WTC11 (cell line): ENCODE measurements around the gene B9D2. TPM values are rescaled to one million over a fixed set of nuclear protein-coding genes. Genes with fewer than 3 reads are reported as not detected.

Experiments
- ATAC-seq: fragments of 200-7000 bp; cut with Tn5 transposase; 2 replicates; pipeline ENCODE4 v1.10.0; 2021; ENCODE audit warnings: mild to moderate bottlenecking, moderate library complexity
- CTCF ChIA-PET: fragments of 300-600 bp; sonication (Branson Sonifier 250); formaldehyde crosslinking; loops from one replicate; lab custom pipeline; 2021; ENCODE audit warnings: antibody characterized with exemption; lab: Charles Lee
- POLR2A ChIA-PET: fragments of 350-600 bp; sonication (Branson Sonifier 250); formaldehyde crosslinking; loops from one replicate; lab custom pipeline; 2021; ENCODE audit warnings: antibody characterized with exemption; lab: Charles Lee
- DNase-seq: peaks from one replicate; pipeline ENCODE4 v3.0.0; 2021; ENCODE audit warnings: low spot score
- H3K27ac Mint-ChIP-seq: 2 replicates; pipeline ENCODE4 v1.8.0; 2021; ENCODE audit warnings: mixed read lengths
- H3K27me3 Mint-ChIP-seq: 2 replicates; pipeline ENCODE4 v1.8.0; 2021; ENCODE audit warnings: low read depth, mild to moderate bottlenecking, moderate library complexity, mixed read lengths
- H3K36me3 Mint-ChIP-seq: 2 replicates; pipeline ENCODE4 v1.8.0; 2021; ENCODE audit warnings: mixed read lengths
- H3K4me1 Mint-ChIP-seq: 2 replicates; pipeline ENCODE4 v1.8.0; 2022; ENCODE audit warnings: mixed read lengths
- H3K4me3 Mint-ChIP-seq: 2 replicates; pipeline ENCODE4 v1.8.0; 2021; ENCODE audit warnings: mild to moderate bottlenecking, moderate library complexity, mixed read lengths
- H3K9me3 Mint-ChIP-seq: 2 replicates; pipeline ENCODE4 v1.8.0; 2021; ENCODE audit warnings: mixed read lengths
- GABPB1 ChIP-seq: sonication (generic); formaldehyde crosslinking; IDR thresholded peaks from 2 replicates; pipeline ENCODE4 v1.8.1; 2023; ENCODE audit warnings: mild to moderate bottlenecking, missing genetic modification reagents
- KAT7 ChIP-seq: sonication (generic); formaldehyde crosslinking; IDR thresholded peaks from 2 replicates; pipeline ENCODE4 v1.8.1; 2023; ENCODE audit warnings: missing genetic modification reagents, mild to moderate bottlenecking, borderline replicate concordance
- PRRX2 ChIP-seq: fragments of 250-450 bp; sonication (Bioruptor Pico); IDR thresholded peaks from 2 replicates; pipeline ENCODE4 v1.8.0; 2021; ENCODE audit warnings: mild to moderate bottlenecking
- RELA ChIP-seq: sonication (generic); formaldehyde crosslinking; IDR thresholded peaks from 2 replicates; pipeline ENCODE4 v1.8.1; 2022; ENCODE audit warnings: missing genetic modification reagents, mild to moderate bottlenecking, borderline replicate concordance
- ZBTB21 ChIP-seq: sonication (generic); formaldehyde crosslinking; IDR thresholded peaks from 2 replicates; pipeline ENCODE4 v1.8.1; 2023; ENCODE audit warnings: mild to moderate bottlenecking, missing genetic modification reagents, borderline replicate concordance
- total RNA-seq: library from RNA; stranded (reverse); gene quantifications from 3 replicates; pipeline ENCODE4 v1.2.3, GENCODE V29; 2021
- TF ChIP-seq, protein P1 (sequence below): fragments of 250-450 bp; sonication (Bioruptor Pico); IDR thresholded peaks from 2 replicates; pipeline ENCODE4 v1.8.0; 2021; ENCODE audit warnings: mild to moderate bottlenecking
- TF ChIP-seq, protein P2 (sequence below): sonication (generic); formaldehyde crosslinking; IDR thresholded peaks from 2 replicates; pipeline ENCODE4 v1.8.1; 2023; ENCODE audit warnings: mild to moderate bottlenecking, moderate library complexity, missing genetic modification reagents
- TF ChIP-seq, protein P3 (sequence below): sonication (generic); formaldehyde crosslinking; IDR thresholded peaks from 2 replicates; pipeline ENCODE4 v1.8.0; 2023; ENCODE audit warnings: missing genetic modification reagents
- TF ChIP-seq, protein P4 (sequence below): fragments of 250-450 bp; sonication (Bioruptor Pico); IDR thresholded peaks from 2 replicates; pipeline ENCODE4 v1.9.0; 2021; ENCODE audit warnings: moderate library complexity, mild to moderate bottlenecking, inconsistent platforms, borderline replicate concordance
- TF ChIP-seq, protein P5 (sequence below): sonication (generic); formaldehyde crosslinking; IDR thresholded peaks from 2 replicates; pipeline ENCODE4 v1.8.1; 2023; ENCODE audit warnings: mild to moderate bottlenecking, missing genetic modification reagents
- TF ChIP-seq, protein P6 (sequence below): sonication (generic); formaldehyde crosslinking; IDR thresholded peaks from 2 replicates; pipeline ENCODE4 v1.8.1; 2023; ENCODE audit warnings: mild to moderate bottlenecking, missing genetic modification reagents, borderline replicate concordance
- TF ChIP-seq, protein P7 (sequence below): sonication (generic); formaldehyde crosslinking; conservative IDR thresholded peaks from 2 replicates; pipeline ENCODE4 v1.8.1; 2022; ENCODE audit warnings: mild to moderate bottlenecking, missing genetic modification reagents
- TF ChIP-seq, protein P8 (sequence below): sonication (generic); formaldehyde crosslinking; conservative IDR thresholded peaks from 2 replicates; pipeline ENCODE4 v1.8.1; 2023; ENCODE audit warnings: mild to moderate bottlenecking, low read depth, missing genetic modification reagents, moderate library complexity

The B9D2 gene
- total RNA-seq, 1 experiment from 2014 or later: 4.7 TPM

DNA sequence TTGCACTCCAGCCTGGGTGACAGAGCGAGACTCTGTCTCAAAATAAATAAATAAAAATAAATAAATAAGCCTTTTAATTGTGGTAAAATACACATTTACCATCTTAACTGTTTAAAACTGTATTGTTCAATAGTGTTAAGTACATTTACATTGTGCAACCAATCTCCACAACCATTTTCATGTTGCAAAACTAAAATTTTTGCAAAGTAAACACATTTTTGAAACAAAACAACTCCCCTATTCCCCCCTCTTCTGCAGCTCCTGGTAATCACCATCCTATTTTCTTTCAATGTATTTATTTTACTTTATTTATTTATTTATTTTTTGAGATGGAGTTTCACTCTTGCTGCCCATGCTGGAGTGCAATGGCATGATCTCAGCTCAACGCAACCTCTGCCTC is 5.8 kb upstream of the B9D2 start:
- no peak overlapping the region for H3K4me3 Mint-ChIP-seq

More for the DNA sequence above, 5.8 kb upstream of the B9D2 start:
- no peak for TF ChIP-seq RELA (CRISPR knock-in tag)
- TF ChIP-seq, protein P1, sequence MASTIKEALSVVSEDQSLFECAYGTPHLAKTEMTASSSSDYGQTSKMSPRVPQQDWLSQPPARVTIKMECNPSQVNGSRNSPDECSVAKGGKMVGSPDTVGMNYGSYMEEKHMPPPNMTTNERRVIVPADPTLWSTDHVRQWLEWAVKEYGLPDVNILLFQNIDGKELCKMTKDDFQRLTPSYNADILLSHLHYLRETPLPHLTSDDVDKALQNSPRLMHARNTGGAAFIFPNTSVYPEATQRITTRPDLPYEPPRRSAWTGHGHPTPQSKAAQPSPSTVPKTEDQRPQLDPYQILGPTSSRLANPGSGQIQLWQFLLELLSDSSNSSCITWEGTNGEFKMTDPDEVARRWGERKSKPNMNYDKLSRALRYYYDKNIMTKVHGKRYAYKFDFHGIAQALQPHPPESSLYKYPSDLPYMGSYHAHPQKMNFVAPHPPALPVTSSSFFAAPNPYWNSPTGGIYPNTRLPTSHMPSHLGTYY: no peak
- TF ChIP-seq, protein P2, sequence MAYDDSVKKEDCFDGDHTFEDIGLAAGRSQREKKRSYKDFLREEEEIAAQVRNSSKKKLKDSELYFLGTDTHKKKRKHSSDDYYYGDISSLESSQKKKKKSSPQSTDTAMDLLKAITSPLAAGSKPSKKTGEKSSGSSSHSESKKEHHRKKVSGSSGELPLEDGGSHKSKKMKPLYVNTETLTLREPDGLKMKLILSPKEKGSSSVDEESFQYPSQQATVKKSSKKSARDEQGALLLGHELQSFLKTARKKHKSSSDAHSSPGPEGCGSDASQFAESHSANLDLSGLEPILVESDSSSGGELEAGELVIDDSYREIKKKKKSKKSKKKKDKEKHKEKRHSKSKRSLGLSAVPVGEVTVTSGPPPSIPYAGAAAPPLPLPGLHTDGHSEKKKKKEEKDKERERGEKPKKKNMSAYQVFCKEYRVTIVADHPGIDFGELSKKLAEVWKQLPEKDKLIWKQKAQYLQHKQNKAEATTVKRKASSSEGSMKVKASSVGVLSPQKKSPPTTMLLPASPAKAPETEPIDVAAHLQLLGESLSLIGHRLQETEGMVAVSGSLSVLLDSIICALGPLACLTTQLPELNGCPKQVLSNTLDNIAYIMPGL: no peak
- TF ChIP-seq ZBTB21: no peak
- TF ChIP-seq, protein P3, sequence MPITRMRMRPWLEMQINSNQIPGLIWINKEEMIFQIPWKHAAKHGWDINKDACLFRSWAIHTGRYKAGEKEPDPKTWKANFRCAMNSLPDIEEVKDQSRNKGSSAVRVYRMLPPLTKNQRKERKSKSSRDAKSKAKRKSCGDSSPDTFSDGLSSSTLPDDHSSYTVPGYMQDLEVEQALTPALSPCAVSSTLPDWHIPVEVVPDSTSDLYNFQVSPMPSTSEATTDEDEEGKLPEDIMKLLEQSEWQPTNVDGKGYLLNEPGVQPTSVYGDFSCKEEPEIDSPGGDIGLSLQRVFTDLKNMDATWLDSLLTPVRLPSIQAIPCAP (CRISPR knock-in tag): no peak
- no peak for TF ChIP-seq PRRX2
- TF ChIP-seq, protein P4, sequence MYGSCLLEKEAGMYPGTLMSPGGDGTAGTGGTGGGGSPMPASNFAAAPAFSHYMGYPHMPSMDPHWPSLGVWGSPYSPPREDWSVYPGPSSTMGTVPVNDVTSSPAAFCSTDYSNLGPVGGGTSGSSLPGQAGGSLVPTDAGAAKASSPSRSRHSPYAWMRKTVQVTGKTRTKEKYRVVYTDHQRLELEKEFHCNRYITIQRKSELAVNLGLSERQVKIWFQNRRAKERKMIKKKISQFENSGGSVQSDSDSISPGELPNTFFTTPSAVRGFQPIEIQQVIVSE (CRISPR knock-in tag): no peak
- TF ChIP-seq, protein P5, sequence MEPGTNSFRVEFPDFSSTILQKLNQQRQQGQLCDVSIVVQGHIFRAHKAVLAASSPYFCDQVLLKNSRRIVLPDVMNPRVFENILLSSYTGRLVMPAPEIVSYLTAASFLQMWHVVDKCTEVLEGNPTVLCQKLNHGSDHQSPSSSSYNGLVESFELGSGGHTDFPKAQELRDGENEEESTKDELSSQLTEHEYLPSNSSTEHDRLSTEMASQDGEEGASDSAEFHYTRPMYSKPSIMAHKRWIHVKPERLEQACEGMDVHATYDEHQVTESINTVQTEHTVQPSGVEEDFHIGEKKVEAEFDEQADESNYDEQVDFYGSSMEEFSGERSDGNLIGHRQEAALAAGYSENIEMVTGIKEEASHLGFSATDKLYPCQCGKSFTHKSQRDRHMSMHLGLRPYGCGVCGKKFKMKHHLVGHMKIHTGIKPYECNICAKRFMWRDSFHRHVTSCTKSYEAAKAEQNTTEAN (CRISPR knock-in tag): no peak
- no peak for TF ChIP-seq GABPB1 (CRISPR knock-in tag)
- TF ChIP-seq, protein P6, sequence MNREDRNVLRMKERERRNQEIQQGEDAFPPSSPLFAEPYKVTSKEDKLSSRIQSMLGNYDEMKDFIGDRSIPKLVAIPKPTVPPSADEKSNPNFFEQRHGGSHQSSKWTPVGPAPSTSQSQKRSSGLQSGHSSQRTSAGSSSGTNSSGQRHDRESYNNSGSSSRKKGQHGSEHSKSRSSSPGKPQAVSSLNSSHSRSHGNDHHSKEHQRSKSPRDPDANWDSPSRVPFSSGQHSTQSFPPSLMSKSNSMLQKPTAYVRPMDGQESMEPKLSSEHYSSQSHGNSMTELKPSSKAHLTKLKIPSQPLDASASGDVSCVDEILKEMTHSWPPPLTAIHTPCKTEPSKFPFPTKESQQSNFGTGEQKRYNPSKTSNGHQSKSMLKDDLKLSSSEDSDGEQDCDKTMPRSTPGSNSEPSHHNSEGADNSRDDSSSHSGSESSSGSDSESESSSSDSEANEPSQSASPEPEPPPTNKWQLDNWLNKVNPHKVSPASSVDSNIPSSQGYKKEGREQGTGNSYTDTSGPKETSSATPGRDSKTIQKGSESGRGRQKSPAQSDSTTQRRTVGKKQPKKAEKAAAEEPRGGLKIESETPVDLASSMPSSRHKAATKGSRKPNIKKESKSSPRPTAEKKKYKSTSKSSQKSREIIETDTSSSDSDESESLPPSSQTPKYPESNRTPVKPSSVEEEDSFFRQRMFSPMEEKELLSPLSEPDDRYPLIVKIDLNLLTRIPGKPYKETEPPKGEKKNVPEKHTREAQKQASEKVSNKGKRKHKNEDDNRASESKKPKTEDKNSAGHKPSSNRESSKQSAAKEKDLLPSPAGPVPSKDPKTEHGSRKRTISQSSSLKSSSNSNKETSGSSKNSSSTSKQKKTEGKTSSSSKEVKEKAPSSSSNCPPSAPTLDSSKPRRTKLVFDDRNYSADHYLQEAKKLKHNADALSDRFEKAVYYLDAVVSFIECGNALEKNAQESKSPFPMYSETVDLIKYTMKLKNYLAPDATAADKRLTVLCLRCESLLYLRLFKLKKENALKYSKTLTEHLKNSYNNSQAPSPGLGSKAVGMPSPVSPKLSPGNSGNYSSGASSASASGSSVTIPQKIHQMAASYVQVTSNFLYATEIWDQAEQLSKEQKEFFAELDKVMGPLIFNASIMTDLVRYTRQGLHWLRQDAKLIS (CRISPR knock-in tag): no peak
- TF ChIP-seq, protein P7, sequence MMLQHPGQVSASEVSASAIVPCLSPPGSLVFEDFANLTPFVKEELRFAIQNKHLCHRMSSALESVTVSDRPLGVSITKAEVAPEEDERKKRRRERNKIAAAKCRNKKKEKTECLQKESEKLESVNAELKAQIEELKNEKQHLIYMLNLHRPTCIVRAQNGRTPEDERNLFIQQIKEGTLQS (CRISPR knock-in tag): no peak
- TF ChIP-seq, protein P8, sequence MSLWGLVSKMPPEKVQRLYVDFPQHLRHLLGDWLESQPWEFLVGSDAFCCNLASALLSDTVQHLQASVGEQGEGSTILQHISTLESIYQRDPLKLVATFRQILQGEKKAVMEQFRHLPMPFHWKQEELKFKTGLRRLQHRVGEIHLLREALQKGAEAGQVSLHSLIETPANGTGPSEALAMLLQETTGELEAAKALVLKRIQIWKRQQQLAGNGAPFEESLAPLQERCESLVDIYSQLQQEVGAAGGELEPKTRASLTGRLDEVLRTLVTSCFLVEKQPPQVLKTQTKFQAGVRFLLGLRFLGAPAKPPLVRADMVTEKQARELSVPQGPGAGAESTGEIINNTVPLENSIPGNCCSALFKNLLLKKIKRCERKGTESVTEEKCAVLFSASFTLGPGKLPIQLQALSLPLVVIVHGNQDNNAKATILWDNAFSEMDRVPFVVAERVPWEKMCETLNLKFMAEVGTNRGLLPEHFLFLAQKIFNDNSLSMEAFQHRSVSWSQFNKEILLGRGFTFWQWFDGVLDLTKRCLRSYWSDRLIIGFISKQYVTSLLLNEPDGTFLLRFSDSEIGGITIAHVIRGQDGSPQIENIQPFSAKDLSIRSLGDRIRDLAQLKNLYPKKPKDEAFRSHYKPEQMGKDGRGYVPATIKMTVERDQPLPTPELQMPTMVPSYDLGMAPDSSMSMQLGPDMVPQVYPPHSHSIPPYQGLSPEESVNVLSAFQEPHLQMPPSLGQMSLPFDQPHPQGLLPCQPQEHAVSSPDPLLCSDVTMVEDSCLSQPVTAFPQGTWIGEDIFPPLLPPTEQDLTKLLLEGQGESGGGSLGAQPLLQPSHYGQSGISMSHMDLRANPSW (CRISPR knock-in tag): no peak
- TF ChIP-seq KAT7 (CRISPR knock-in tag): no peak
- no peak for ATAC-seq
- Mint-ChIP-seq H3K27me3 (no peaks in the 10 kb centered on the region), H3K9me3 (no peaks in the 10 kb centered on the region), H3K27ac (no peak overlapping the region), H3K36me3 (no peaks in the 10 kb centered on the region), H3K4me1 (no peaks in the 10 kb centered on the region)
- ChIA-PET CTCF (interaction anchor here (0.6 to 1.3 kb wide), 3 partner anchors 58 to 277 kb away, joined by 3 to 5 read pairs (median 4); no protein-coding TSS in a partner anchor), POLR2A (no interaction called here)
- no peak for DNase-seq
